WTC11 (cell line): ENCODE results near the gene APOE. TPM values are rescaled to one million over a fixed set of nuclear protein-coding genes. Genes with fewer than 3 reads are reported as not detected.
A peak's percentile ranks its signal among the peaks of the same experiment; 100 is the strongest.

Experiments used
- ATAC-seq: fragments of 200-7000 bp; cut with Tn5 transposase; 2 replicates; pipeline ENCODE4 v1.10.0; 2021; ENCODE audit warnings: mild to moderate bottlenecking, moderate library complexity
- CTCF ChIA-PET: fragments of 300-600 bp; sonication (Branson Sonifier 250); formaldehyde crosslinking; loops from one replicate; lab custom pipeline; 2021; ENCODE audit warnings: antibody characterized with exemption; lab: Charles Lee
- POLR2A ChIA-PET: fragments of 350-600 bp; sonication (Branson Sonifier 250); formaldehyde crosslinking; loops from one replicate; lab custom pipeline; 2021; ENCODE audit warnings: antibody characterized with exemption; lab: Charles Lee
- DNase-seq: peaks from one replicate; pipeline ENCODE4 v3.0.0; 2021; ENCODE audit warnings: low spot score
- H3K27ac Mint-ChIP-seq: 2 replicates; pipeline ENCODE4 v1.8.0; 2021; ENCODE audit warnings: mixed read lengths
- H3K27me3 Mint-ChIP-seq: 2 replicates; pipeline ENCODE4 v1.8.0; 2021; ENCODE audit warnings: low read depth, mild to moderate bottlenecking, moderate library complexity, mixed read lengths
- H3K36me3 Mint-ChIP-seq: 2 replicates; pipeline ENCODE4 v1.8.0; 2021; ENCODE audit warnings: mixed read lengths
- H3K4me1 Mint-ChIP-seq: 2 replicates; pipeline ENCODE4 v1.8.0; 2022; ENCODE audit warnings: mixed read lengths
- H3K4me3 Mint-ChIP-seq: 2 replicates; pipeline ENCODE4 v1.8.0; 2021; ENCODE audit warnings: mild to moderate bottlenecking, moderate library complexity, mixed read lengths
- H3K9me3 Mint-ChIP-seq: 2 replicates; pipeline ENCODE4 v1.8.0; 2021; ENCODE audit warnings: mixed read lengths
- CREB1 ChIP-seq: sonication (generic); formaldehyde crosslinking; IDR thresholded peaks from 2 replicates; pipeline ENCODE4 v1.8.0; 2023; ENCODE audit warnings: mild to moderate bottlenecking, missing genetic modification reagents
- ELF4 ChIP-seq: sonication (generic); formaldehyde crosslinking; IDR thresholded peaks from 2 replicates; pipeline ENCODE4 v1.8.1; 2022; ENCODE audit warnings: low read depth, mild to moderate bottlenecking, moderate library complexity, missing genetic modification reagents
- ERG ChIP-seq: fragments of 250-450 bp; sonication (Bioruptor Pico); IDR thresholded peaks from 2 replicates; pipeline ENCODE4 v1.8.0; 2021; ENCODE audit warnings: mild to moderate bottlenecking
- HMGA2 ChIP-seq: fragments of 250-450 bp; sonication (Bioruptor Pico); IDR thresholded peaks from 2 replicates; pipeline ENCODE4 v1.4.0; 2021; ENCODE audit warnings: mild to moderate bottlenecking, moderate library complexity
- IRF2 ChIP-seq: sonication (generic); formaldehyde crosslinking; IDR thresholded peaks from 2 replicates; pipeline ENCODE4 v1.8.0; 2022; ENCODE audit warnings: low read depth, missing genetic modification reagents, borderline replicate concordance
- MAX ChIP-seq: sonication (generic); formaldehyde crosslinking; IDR thresholded peaks from 2 replicates; pipeline ENCODE4 v1.8.0; 2022; ENCODE audit warnings: mild to moderate bottlenecking, missing genetic modification reagents
- NFYB ChIP-seq: sonication (generic); formaldehyde crosslinking; conservative IDR thresholded peaks from 2 replicates; pipeline ENCODE4 v1.8.0; 2022; ENCODE audit warnings: low read depth, missing genetic modification reagents
- NR2C2 ChIP-seq: sonication (generic); formaldehyde crosslinking; IDR thresholded peaks from 2 replicates; pipeline ENCODE4 v1.8.0; 2022; ENCODE audit warnings: mild to moderate bottlenecking, missing genetic modification reagents
- OVOL2 ChIP-seq: fragments of 250-450 bp; sonication (Bioruptor Pico); IDR thresholded peaks from 2 replicates; pipeline ENCODE4 v1.9.0; 2021; ENCODE audit warnings: mild to moderate bottlenecking, borderline replicate concordance
- PRDM15 ChIP-seq: sonication (generic); formaldehyde crosslinking; IDR thresholded peaks from 2 replicates; pipeline ENCODE4 v1.8.0; 2022; ENCODE audit warnings: missing genetic modification reagents
- RORB ChIP-seq: fragments of 250-450 bp; sonication (Bioruptor Pico); IDR thresholded peaks from 2 replicates; pipeline ENCODE4 v1.9.0; 2021; ENCODE audit warnings: mild to moderate bottlenecking
- TEAD4 ChIP-seq: sonication (generic); formaldehyde crosslinking; IDR thresholded peaks from 2 replicates; pipeline ENCODE4 v1.8.0; 2022; ENCODE audit warnings: mild to moderate bottlenecking, missing genetic modification reagents
- ZNF138 ChIP-seq: sonication (generic); formaldehyde crosslinking; conservative IDR thresholded peaks from 2 replicates; pipeline ENCODE4 v1.8.1; 2022; ENCODE audit warnings: mild to moderate bottlenecking, moderate library complexity, missing genetic modification reagents
- ZNF232 ChIP-seq: sonication (generic); formaldehyde crosslinking; IDR thresholded peaks from 2 replicates; pipeline ENCODE4 v1.8.0; 2022; ENCODE audit warnings: mild to moderate bottlenecking, missing genetic modification reagents
- ZNF263 ChIP-seq: sonication (generic); formaldehyde crosslinking; IDR thresholded peaks from 2 replicates; pipeline ENCODE4 v1.8.1; 2022; ENCODE audit warnings: low read depth, mild to moderate bottlenecking, moderate library complexity, missing genetic modification reagents
- ZNF396 ChIP-seq: fragments of 250-450 bp; sonication (Bioruptor Pico); IDR thresholded peaks from 2 replicates; pipeline ENCODE4 v1.8.0; 2021; ENCODE audit warnings: mild to moderate bottlenecking, moderate library complexity, borderline replicate concordance
- ZNF416 ChIP-seq: fragments of 250-450 bp; sonication (Bioruptor Pico); IDR thresholded peaks from 2 replicates; pipeline ENCODE4 v1.9.0; 2021; ENCODE audit warnings: mild to moderate bottlenecking, inconsistent platforms
- total RNA-seq: library from RNA; stranded (reverse); gene quantifications from 3 replicates; pipeline ENCODE4 v1.2.3, GENCODE V29; 2021
- TF ChIP-seq, protein P1 (sequence below): sonication (generic); formaldehyde crosslinking; IDR thresholded peaks from 2 replicates; pipeline ENCODE4 v1.8.1; 2022; ENCODE audit warnings: low read depth, missing genetic modification reagents, borderline replicate concordance
- TF ChIP-seq, protein P2 (sequence below): sonication (generic); formaldehyde crosslinking; IDR thresholded peaks from 2 replicates; pipeline ENCODE4 v1.8.1; 2023; ENCODE audit warnings: mild to moderate bottlenecking, moderate library complexity, missing genetic modification reagents
- TF ChIP-seq, protein P3 (sequence below): sonication (generic); formaldehyde crosslinking; IDR thresholded peaks from 2 replicates; pipeline ENCODE4 v1.8.1; 2023; ENCODE audit warnings: mild to moderate bottlenecking, missing genetic modification reagents, moderate library complexity
- TF ChIP-seq, protein P4 (sequence below): sonication (generic); formaldehyde crosslinking; IDR thresholded peaks from 2 replicates; pipeline ENCODE4 v1.8.0; 2022; ENCODE audit warnings: mild to moderate bottlenecking, missing genetic modification reagents

The APOE gene
- total RNA-seq, 1 experiment from 2014 or later, result 824 TPM

GRCh38 chr19:44866664-44867063, 38.9 kb upstream of the APOE start:
- no peak overlapping the region for H3K4me3 Mint-ChIP-seq
- H3K4me1 Mint-ChIP-seq, result no peaks in the 10 kb centered on the region
- H3K27me3 Mint-ChIP-seq, result no peaks in the 10 kb centered on the region
- ATAC-seq (no peak), DNase-seq (no peak)
- TF ChIP-seq ELF4 (CRISPR knock-in tag) (no peak), CREB1 (CRISPR knock-in tag) (no peak)
- TF ChIP-seq, protein P1, sequence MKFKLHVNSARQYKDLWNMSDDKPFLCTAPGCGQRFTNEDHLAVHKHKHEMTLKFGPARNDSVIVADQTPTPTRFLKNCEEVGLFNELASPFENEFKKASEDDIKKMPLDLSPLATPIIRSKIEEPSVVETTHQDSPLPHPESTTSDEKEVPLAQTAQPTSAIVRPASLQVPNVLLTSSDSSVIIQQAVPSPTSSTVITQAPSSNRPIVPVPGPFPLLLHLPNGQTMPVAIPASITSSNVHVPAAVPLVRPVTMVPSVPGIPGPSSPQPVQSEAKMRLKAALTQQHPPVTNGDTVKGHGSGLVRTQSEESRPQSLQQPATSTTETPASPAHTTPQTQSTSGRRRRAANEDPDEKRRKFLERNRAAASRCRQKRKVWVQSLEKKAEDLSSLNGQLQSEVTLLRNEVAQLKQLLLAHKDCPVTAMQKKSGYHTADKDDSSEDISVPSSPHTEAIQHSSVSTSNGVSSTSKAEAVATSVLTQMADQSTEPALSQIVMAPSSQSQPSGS (CRISPR knock-in tag), result no peak
- POLR2A ChIA-PET, result no interaction called here
- CTCF ChIA-PET, result interaction anchor here (0.7 kb wide), 1 partner anchor 18 kb away, joined by 6 read pairs; no protein-coding TSS in a partner anchor
- peaks cover 4% of the 10 kb centered on the region for H3K9me3 Mint-ChIP-seq
- peak overlapping the region; percentile 5; the same call in 1 of the 2 replicates for H3K27ac Mint-ChIP-seq
- peaks cover 54% of the 10 kb centered on the region for H3K36me3 Mint-ChIP-seq

GRCh38 chr19:44867578-44867977, 38.0 kb upstream of the APOE start:
- ATAC-seq (no peak), DNase-seq (no peak)
- ChIA-PET CTCF (no interaction called here), POLR2A (no interaction called here)
- H3K4me1 Mint-ChIP-seq, result no peaks in the 10 kb centered on the region
- no peaks in the 10 kb centered on the region for H3K9me3 Mint-ChIP-seq
- peak overlapping the region; percentile 15; the same call in 1 of the 2 replicates for H3K27ac Mint-ChIP-seq
- H3K4me3 Mint-ChIP-seq, result no peak overlapping the region
- no peaks in the 10 kb centered on the region for H3K27me3 Mint-ChIP-seq
- H3K36me3 Mint-ChIP-seq, result peaks cover 54% of the 10 kb centered on the region
- TF ChIP-seq NR2C2 (no peak), ZNF232 (CRISPR knock-in tag) (no peak), ERG (CRISPR knock-in tag) (no peak), OVOL2 (CRISPR knock-in tag) (no peak), ZNF416 (CRISPR knock-in tag) (no peak), HMGA2 (CRISPR knock-in tag) (no peak), PRDM15 (CRISPR knock-in tag) (no peak), ZNF138 (no peak), IRF2 (CRISPR knock-in tag) (no peak), NFYB (CRISPR knock-in tag) (no peak), ZNF396 (CRISPR knock-in tag) (no peak), TEAD4 (CRISPR knock-in tag) (no peak), RORB (CRISPR knock-in tag) (no peak), ELF4 (CRISPR knock-in tag) (no peak), ZNF263 (no peak), MAX (no peak)
- TF ChIP-seq, protein P2, sequence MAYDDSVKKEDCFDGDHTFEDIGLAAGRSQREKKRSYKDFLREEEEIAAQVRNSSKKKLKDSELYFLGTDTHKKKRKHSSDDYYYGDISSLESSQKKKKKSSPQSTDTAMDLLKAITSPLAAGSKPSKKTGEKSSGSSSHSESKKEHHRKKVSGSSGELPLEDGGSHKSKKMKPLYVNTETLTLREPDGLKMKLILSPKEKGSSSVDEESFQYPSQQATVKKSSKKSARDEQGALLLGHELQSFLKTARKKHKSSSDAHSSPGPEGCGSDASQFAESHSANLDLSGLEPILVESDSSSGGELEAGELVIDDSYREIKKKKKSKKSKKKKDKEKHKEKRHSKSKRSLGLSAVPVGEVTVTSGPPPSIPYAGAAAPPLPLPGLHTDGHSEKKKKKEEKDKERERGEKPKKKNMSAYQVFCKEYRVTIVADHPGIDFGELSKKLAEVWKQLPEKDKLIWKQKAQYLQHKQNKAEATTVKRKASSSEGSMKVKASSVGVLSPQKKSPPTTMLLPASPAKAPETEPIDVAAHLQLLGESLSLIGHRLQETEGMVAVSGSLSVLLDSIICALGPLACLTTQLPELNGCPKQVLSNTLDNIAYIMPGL, result no peak
- TF ChIP-seq, protein P3, sequence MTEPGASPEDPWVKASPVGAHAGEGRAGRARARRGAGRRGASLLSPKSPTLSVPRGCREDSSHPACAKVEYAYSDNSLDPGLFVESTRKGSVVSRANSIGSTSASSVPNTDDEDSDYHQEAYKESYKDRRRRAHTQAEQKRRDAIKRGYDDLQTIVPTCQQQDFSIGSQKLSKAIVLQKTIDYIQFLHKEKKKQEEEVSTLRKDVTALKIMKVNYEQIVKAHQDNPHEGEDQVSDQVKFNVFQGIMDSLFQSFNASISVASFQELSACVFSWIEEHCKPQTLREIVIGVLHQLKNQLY (CRISPR knock-in tag), result no peak
- TF ChIP-seq, protein P4, sequence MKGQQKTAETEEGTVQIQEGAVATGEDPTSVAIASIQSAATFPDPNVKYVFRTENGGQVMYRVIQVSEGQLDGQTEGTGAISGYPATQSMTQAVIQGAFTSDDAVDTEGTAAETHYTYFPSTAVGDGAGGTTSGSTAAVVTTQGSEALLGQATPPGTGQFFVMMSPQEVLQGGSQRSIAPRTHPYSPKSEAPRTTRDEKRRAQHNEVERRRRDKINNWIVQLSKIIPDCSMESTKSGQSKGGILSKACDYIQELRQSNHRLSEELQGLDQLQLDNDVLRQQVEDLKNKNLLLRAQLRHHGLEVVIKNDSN (CRISPR knock-in tag), result no peak
